ENCODE data around the gene RBM6.

The RBM6 gene

DNA sequence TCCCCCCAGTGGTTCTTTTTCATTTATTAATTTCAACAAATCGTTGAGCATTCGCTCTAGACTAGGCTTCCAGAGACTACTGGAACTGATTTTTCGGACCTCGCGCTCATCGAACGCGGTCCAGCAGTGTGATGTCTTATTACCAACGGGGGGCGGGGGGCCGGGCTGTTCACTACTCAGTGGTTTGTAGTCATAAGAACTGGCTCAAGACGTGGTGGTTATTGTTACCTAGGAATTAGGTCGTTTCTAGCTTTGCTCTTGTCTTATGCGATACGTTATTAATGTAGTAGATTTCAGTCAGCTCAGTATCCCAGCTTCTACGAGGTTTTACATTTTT is 149.6 kb downstream of the RBM6 start:
- Mint-ChIP-seq H3K9me3 (peaks cover 20% of the 10 kb centered on the region), H3K27ac (peak overlapping the region; percentile 94), H3K36me3 (ENCODE audit: low read depth) (peaks cover 49% of the 10 kb centered on the region), H3K4me1 (peaks cover 26% of the 10 kb centered on the region), H3K27me3 (ENCODE audit: low read depth, poor library complexity) (peaks cover 3% of the 10 kb centered on the region), H3K4me3 (peak overlapping the region; percentile 99)
- DNase-seq: peak; percentile 33
- TF ChIP-seq CTCF (IDR thresholded peaks at IDR 0.05): no peak

DNA sequence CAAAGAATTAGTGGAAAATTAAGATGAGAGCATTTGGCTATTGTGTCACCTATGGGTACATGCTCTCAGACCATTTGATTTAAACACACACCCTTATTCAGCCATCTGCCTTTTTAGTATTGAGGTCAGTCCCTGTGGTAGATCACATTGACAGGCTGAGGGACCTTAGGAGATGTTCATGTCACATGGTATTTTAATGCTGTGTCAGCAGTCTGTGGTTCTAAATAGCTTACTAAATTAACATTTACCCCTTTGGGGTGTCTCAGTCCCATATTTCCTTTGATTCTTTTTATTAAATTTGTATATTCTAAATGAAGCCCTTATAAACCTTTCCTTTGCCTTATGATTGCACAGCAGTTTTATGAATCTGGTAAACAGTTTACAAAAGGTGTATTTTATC is 151.0 kb downstream of the RBM6 start:
- Mint-ChIP-seq H3K36me3 (ENCODE audit: low read depth) (peaks cover 58% of the 10 kb centered on the region), H3K4me3 (peak overlapping the region; percentile 99), H3K27ac (peak overlapping the region; percentile 94), H3K9me3 (peaks cover 14% of the 10 kb centered on the region), H3K27me3 (ENCODE audit: low read depth, poor library complexity) (no peaks in the 10 kb centered on the region), H3K4me1 (peaks cover 26% of the 10 kb centered on the region)
- no peak for DNase-seq
- TF ChIP-seq CTCF (IDR thresholded peaks at IDR 0.05): no peak

DNA sequence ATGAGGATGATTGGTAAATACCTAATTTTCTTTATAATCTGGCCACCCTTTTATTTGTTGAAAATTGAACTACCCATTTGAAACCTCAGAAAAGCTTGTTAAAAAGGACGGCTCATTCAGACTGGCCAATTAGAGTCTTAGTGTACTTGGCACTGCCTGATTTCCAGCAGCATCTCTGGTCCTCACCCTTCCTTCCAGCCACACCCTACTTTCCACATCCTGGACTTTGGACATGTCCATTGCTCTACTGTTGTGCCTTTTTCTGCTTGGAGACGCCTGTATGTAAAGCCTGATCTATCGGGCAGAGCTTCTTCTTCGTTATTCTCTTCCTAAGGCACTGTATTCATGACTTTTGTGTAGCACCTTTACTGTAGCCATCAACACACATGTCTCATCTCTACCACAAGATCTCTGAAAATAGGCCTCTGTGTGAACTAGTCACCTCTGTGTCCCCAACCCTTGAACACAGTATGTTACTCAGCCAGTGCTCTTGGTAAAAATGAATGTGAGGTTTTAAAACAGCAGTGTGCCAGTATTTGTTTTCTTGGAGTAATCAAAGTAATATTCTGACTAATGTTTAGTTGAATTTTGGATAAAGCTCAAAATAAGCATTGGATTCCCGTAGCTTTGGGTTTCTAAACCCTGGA is 155.5 kb downstream of the RBM6 start:
- no peaks in the 10 kb centered on the region for H3K9me3 Mint-ChIP-seq

GRCh38 chr3:50100386-50100785 is 160.4 kb downstream of the RBM6 start:
- H3K4me1 Mint-ChIP-seq: no peaks in the 10 kb centered on the region
- no peak overlapping the region for H3K27ac Mint-ChIP-seq
- H3K36me3 Mint-ChIP-seq (ENCODE audit: low read depth): peaks cover 91% of the 10 kb centered on the region
- H3K27me3 Mint-ChIP-seq (ENCODE audit: low read depth, poor library complexity): no peaks in the 10 kb centered on the region
- DNase-seq: no peak
- no peak for TF ChIP-seq CTCF (IDR thresholded peaks at IDR 0.05)
- no peaks in the 10 kb centered on the region for H3K9me3 Mint-ChIP-seq
- H3K4me3 Mint-ChIP-seq: no peak overlapping the region

More for the DNA sequence above, 155.5 kb downstream of the RBM6 start:
- no peak for DNase-seq
- TF ChIP-seq CTCF (IDR thresholded peaks at IDR 0.05): no peak
- no peaks in the 10 kb centered on the region for H3K27me3 Mint-ChIP-seq (ENCODE audit: low read depth, poor library complexity)
- no peak overlapping the region for H3K27ac Mint-ChIP-seq
- H3K4me3 Mint-ChIP-seq: no peak overlapping the region
- H3K4me1 Mint-ChIP-seq: peaks cover 15% of the 10 kb centered on the region
- peaks cover 92% of the 10 kb centered on the region for H3K36me3 Mint-ChIP-seq (ENCODE audit: low read depth)

GRCh38 chr3:50100956-50101845 is 161.3 kb downstream of the RBM6 start:
- Mint-ChIP-seq H3K4me1 (no peaks in the 10 kb centered on the region), H3K27ac (no peak overlapping the region), H3K9me3 (no peaks in the 10 kb centered on the region), H3K27me3 (ENCODE audit: low read depth, poor library complexity) (no peaks in the 10 kb centered on the region), H3K4me3 (no peak overlapping the region), H3K36me3 (ENCODE audit: low read depth) (peaks cover 88% of the 10 kb centered on the region)
- DNase-seq: no peak
- no peak for TF ChIP-seq CTCF (IDR thresholded peaks at IDR 0.05)

Data from nephron progenitor cell (in vitro differentiated cells).